ENCODE data around the gene OR5P2.
"Not testable (repeated sequence)": the region's sequence is repeated elsewhere in the genome, so short reads cannot be mapped to it uniquely, and the experiment has no call there.

OR5P2 gene

DNA sequence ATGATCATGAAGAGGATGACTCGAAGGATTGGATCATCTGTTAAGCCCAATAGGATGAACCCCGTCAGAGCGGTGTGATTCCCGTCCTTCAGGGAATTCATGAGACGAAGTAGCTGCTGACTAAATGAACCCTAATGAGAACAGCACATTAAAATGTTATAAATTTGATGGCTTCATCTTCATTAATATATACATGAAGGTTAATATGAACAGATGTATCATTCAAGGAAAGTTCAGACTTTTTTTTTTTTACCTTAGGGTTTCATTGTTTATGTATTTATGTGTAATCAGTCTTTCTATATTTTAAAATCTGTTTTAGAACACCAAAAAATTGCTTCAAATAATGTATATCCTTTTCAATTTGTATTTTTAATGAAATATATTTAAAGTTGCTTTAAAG, at the start of gene OR5P2:
TSS of gene OR5P2 (minus strand) at position 101 of the 400 bp plus-strand sequence. CDS start at position 101, 0 bp downstream.
- no peak for DNase-seq

DNA sequence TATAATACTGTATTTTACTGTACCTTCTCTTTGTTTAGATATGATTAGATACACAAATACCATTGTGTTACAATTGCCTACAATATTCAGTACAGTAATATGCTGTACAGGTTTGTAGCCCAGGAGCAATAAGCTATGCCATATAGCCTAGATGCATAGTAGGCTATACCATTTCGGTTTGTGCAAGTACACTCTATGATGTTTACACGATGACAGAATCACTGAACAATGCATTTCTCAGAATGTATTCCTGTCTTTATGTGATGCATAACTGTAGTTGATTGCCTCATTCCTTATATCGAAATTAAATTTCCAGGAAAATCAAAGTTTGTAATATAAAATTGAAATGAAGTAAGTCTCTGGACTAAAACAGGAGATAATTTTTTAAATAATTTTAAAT, 49.3 kb upstream of the OR5P2 start:
- no peak for DNase-seq

DNA sequence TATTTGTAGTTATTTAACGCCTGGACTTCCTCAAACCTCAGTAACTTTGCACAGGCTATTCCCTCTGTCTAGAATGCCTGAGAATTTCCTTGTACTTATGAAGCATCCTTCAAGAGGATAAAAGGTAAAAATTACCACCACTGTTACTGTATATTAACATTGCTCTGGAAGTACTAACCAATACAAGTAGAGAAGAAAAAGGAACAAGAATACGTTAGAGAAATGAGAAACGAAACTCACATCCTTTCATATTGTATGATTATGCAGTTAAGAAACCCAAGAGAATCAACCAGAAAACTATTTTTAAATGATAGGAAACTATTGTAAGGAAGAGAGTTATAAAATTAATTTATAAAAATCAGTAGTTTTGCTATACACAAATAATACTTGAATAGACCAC, 48.2 kb upstream of the OR5P2 start:
- DNase-seq = no peak

- DNase-seq = no peak
Observed at GRCh38 chr11:7844521-7844920, 47.8 kb upstream of the OR5P2 start.

DNA sequence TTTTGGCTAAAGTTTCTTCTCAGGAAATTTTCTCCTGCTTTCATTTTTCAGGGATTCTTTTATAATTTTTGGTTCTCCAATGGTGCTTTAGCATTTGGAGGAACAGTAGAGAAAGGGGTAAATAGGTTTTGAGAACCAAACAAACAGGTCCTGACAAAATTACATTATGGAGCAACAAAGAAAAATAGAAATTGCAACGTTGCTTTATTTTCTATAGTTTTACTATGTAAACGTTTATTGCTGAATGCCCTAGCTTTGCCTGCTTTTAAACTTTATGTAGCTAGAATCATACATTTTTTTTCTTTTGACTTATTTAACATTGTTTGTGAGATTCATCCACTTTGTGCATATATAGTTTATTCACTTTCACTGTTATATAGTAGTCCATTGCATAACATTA, 43.8 kb upstream of the OR5P2 start:
- no peak for DNase-seq

GRCh38 chr11:7833527-7833926, 36.8 kb upstream of the OR5P2 start:
- no peak for DNase-seq

DNA sequence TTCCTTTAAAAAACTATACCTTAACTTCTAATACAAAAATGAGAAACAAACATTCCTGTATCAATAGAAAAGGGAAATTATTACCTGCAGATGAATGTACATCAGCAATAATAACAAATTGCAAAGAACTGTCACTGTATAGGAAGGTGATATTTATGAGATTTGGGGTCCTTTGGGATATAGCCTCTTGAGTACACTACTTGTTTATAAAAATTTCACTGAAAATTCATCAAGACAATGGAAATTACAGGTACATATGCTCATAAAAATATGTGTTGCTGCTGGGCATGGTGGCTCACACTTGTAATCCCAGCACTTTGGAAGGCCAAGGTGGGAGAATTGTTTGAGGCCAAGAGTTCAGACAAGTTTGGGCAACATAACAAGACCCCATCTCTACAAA, 34.0 kb upstream of the OR5P2 start, which contains the start of gene OR5P3:
TSS of gene OR5P3 (minus strand) at position 101 of the 400 bp plus-strand sequence.
- DNase-seq = no peak

DNA sequence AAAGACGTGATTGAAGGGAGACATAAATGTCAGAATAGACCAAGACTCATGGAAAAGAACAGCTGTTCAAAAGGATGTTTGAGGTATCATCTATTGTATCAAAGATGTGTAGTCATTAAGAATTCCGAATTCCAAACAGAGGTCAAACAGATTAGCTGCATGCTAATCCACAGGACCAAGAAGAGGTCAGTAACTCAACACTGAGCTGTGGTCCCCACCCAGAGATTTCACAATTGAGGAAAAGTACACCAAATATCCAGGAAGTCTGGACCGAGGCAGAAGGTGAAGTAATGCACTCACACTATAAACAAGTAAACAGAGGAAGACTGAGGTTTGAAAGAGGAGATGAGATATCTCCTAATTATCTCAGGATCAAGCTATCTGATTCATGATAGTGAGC, 29.6 kb upstream of the OR5P2 start:
- DNase-seq = no peak

DNA sequence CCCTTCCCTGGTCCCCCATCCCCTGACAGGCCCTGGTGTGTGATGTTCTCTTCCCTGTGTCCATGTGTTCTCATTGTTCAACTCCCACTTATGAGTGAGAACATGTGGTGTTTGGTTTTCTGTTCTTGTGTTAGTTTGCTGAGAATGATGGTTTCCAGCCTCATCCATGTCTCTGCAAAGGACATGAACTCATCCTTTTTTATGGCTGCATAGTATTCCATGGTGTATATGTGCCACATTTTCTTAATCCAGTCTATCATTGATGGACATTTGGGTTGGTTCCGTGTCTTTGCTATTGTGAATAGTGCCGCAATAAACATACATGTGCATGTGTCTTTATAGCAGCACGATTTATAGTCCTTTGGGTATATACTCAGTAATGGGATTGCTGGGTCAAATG, 23.7 kb upstream of the OR5P2 start:
- not testable (repeated sequence) for DNase-seq

- DNase-seq = not testable (repeated sequence)
Observed at GRCh38 chr11:7814897-7815296, 18.2 kb upstream of the OR5P2 start.

GRCh38 chr11:7810301-7810700, 13.6 kb upstream of the OR5P2 start:
- not testable (repeated sequence) for DNase-seq

DNA sequence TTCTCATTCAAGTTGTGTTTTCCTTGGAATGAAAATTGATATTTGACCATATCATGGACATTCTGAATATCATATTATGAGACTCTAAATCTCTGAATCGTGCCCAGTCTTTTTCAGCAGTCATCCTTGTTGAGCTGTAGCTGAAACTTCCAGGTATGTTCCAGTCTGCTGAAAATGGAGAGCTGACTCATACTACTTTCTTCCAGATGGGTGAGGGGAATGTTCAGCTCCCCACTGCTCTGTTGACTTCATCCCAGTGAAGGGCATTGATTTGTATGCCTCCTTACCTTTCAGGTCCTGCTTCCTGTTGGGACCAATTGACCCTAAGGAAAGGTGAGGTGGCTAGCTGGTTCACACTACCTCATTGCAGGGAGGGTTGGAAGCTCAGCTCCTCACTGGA, 3.5 kb downstream of the OR5P2 start:
- no peak for DNase-seq

GRCh38 chr11:7787239-7787638, 9.5 kb downstream of the OR5P2 start:
- DNase-seq = no peak

- no peak for DNase-seq
Observed at GRCh38 chr11:7775689-7776088, 21.1 kb downstream of the OR5P2 start.

- DNase-seq = not testable (repeated sequence)
Observed at GRCh38 chr11:7764301-7764700, 32.4 kb downstream of the OR5P2 start.

DNA sequence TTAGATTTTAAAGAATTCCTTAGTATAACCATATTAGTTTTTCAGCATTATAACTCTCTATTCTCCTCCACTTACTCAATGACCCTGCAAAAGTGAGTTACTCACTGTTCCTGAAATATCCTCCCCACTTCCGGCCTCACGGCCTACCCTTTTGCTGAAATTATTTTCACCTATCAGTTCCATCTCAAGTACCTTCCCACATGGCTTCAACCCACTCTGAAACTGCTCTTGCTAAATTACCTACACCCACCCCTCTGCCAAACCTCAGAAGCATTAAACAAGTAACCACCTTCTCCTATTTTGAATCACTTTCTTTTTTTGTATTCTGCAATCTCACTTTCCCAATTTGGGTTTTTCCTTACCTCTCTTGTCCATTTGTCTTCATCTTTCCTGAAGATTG, 37.7 kb downstream of the OR5P2 start:
- no peak for DNase-seq

DNA sequence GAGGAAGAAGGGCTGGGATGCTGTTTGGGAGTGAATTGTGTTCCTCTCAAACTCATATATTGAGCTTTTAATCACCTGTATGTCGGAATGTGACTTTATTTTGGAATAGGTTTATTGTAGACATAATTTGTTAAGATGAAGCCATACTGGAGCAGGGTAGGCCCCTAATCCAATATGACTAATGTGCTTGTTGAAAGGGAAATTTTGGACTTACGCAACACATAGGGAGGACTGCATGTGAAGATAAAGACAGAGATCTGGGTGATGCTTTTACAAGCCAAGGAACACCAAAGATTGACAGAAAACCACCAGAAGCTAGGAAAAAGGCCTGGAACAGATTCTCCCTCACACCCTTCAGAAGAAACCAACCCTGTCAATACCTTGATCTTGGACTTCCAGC, 47.3 kb downstream of the OR5P2 start:
- no peak for DNase-seq
